Endothelial cell of umbilical vein (primary cell): ENCODE results near the gene RPP38. TPM values are rescaled to one million over a fixed set of nuclear protein-coding genes. Genes with fewer than 3 reads are reported as not detected.

ENCODE experiments used
- BruUV-seq: library from RNA; stranded (reverse); fragments of 400-500 nt; replicated peaks from 2 replicates; lab custom pipeline; 2021; lab: Mats Ljungman, UMichigan
- CTCF ChIA-PET: fragments of 300-600, 350-600 bp; sonication (Branson Sonifier 250); formaldehyde crosslinking; loops from one replicate; lab custom pipeline; 2021; ENCODE audit warnings: antibody characterized with exemption, inconsistent platforms; lab: Charles Lee
- POLR2A ChIA-PET: fragments of 300-600, 350-600 bp; sonication (Branson Sonifier 250); formaldehyde crosslinking; loops from one replicate; lab custom pipeline; 2021; ENCODE audit warnings: antibody characterized with exemption, inconsistent platforms; lab: Charles Lee
- DNase-seq: peaks from one replicate; pipeline ENCODE4 v3.0.0-alpha.2; 2011; ENCODE audit warnings: low read depth, low spot score
- FAIRE-seq: peaks from 2 replicates; lab custom pipeline; 2011; peaks lifted over from hg19 to GRCh38; lab: Jason Lieb, UNC
- H2AFZ ChIP-seq: 2 replicates; pipeline ENCODE4 v1.6.0; 2012; ENCODE audit warnings: low read depth, low read length, control low read depth, inconsistent platforms
- H3K27ac ChIP-seq: 2 replicates; pipeline ENCODE4 v1.5.1; 2011; ENCODE audit warnings: low read depth, mild to moderate bottlenecking, control low read depth, low read length, moderate library complexity; ENCODE audit not compliant: insufficient read depth
- H3K27me3 ChIP-seq, 2 experiments: 2 replicates each; pipeline versions ENCODE4 v1.6.0 to v1.6.1; 2011; ENCODE audit warnings: low read length in 2 of 2, mixed read lengths in 1 of 2; ENCODE audit not compliant: control insufficient read depth in 2 of 2, insufficient read depth in 2 of 2
- H3K36me3 ChIP-seq, 2 experiments: 2 replicates in 1 of 2; 3 replicates in 1 of 2; pipeline ENCODE4 v1.5.1; 2011; ENCODE audit warnings: low read length in 2 of 2, mild to moderate bottlenecking in 1 of 2, moderate library complexity in 1 of 2; ENCODE audit not compliant: control insufficient read depth in 2 of 2, insufficient read depth in 2 of 2; ENCODE audit errors: extremely low read depth in 1 of 2
- H3K4me1 ChIP-seq: 3 replicates; pipeline ENCODE4 v1.5.1; 2011; ENCODE audit warnings: mild to moderate bottlenecking, low read length; ENCODE audit not compliant: control insufficient read depth, insufficient read depth; ENCODE audit errors: extremely low read depth
- H3K4me2 ChIP-seq: 2 replicates; pipeline ENCODE4 v1.6.1; 2011; ENCODE audit warnings: low read length, control low read depth, mixed read lengths; ENCODE audit not compliant: insufficient read depth
- H3K4me3 ChIP-seq, 3 experiments: fragments of 200-600 bp in 1 of 3; sonication (generic), shearing (Covaris generic) in 1 of 3; replicated peaks in 1 of 3; 2 replicates each; pipeline ENCODE4 v1.5.1; 2011 to 2016; ENCODE audit warnings: control low read depth in 3 of 3, low read length in 3 of 3, mild to moderate bottlenecking in 2 of 3, inconsistent platforms in 1 of 3, low read depth in 1 of 3, moderate library complexity in 1 of 3; ENCODE audit not compliant: insufficient read depth in 1 of 3
- H3K79me2 ChIP-seq: 2 replicates; pipeline ENCODE4 v1.6.0; 2012; ENCODE audit warnings: low read length, inconsistent platforms; ENCODE audit not compliant: control insufficient read depth, insufficient read depth
- H3K9ac ChIP-seq: replicated peaks from 2 replicates; pipeline ENCODE3; 2011; ENCODE audit warnings: low read length, control low read depth; ENCODE audit not compliant: insufficient read depth; ENCODE audit errors: extremely low read depth
- H3K9me1 ChIP-seq: replicated peaks from 3 replicates; pipeline ENCODE4 v1.6.0; 2011; ENCODE audit warnings: mild to moderate bottlenecking, low read length; ENCODE audit not compliant: control insufficient read depth, insufficient read depth; ENCODE audit errors: extremely low read depth
- H3K9me3 ChIP-seq: replicated peaks from 2 replicates; pipeline ENCODE4 v1.5.1; 2012; ENCODE audit warnings: low read length, inconsistent platforms; ENCODE audit not compliant: control insufficient read depth, insufficient read depth
- H4K20me1 ChIP-seq: replicated peaks from 2 replicates; pipeline ENCODE3; 2011; ENCODE audit warnings: mild to moderate bottlenecking, low read length; ENCODE audit not compliant: control insufficient read depth, insufficient read depth; ENCODE audit errors: extremely low read depth
- CTCF ChIP-seq, 2 donors: IDR thresholded peaks; 1 replicate in 1 of 2; 2 replicates in 1 of 2; pipeline ENCODE4 v1.5.1; 2011; ENCODE audit warnings: low read length in 2 of 2, mild to moderate bottlenecking in 2 of 2, moderate library complexity in 2 of 2, control low read depth in 1 of 2, inconsistent platforms in 1 of 2, low read depth in 1 of 2; ENCODE audit not compliant: insufficient read depth in 1 of 2; ENCODE audit errors: extremely low read depth in 1 of 2
- FOS ChIP-seq: IDR thresholded peaks from 2 replicates; pipeline ENCODE4 v1.6.1; 2011; ENCODE audit warnings: mild to moderate bottlenecking, low read length, moderate library complexity, borderline replicate concordance; ENCODE audit not compliant: insufficient read depth
- JUN ChIP-seq: IDR thresholded peaks from 2 replicates; pipeline ENCODE4 v1.6.1; 2011; ENCODE audit warnings: borderline replicate concordance, low read depth; ENCODE audit not compliant: insufficient read length, insufficient read depth
- MYC ChIP-seq: IDR thresholded peaks from one replicate; pipeline ENCODE4 v1.6.1; 2011; ENCODE audit warnings: mild to moderate bottlenecking, low read depth, low read length
- POLR2A ChIP-seq: IDR thresholded peaks from 2 replicates; pipeline ENCODE4 v1.6.1; 2012; ENCODE audit warnings: low read depth, mild to moderate bottlenecking, control low read depth, low read length
- POLR2AphosphoS5 ChIP-seq: IDR thresholded peaks from 2 replicates; pipeline ENCODE4 v1.6.1; 2012; ENCODE audit warnings: low read depth, mild to moderate bottlenecking, control low read depth, low read length, moderate library complexity; ENCODE audit not compliant: insufficient read depth
- dilution Hi-C: fragments of 300-500 bp; cut with MboI; formaldehyde crosslinking; loops from one replicate; pipeline ENCODE4 v1.15.0; 2019; ENCODE audit warnings: low sequenced_read_pairs; ENCODE audit not compliant: extremely low pct_ligation_motif_present
- intact Hi-C: fragments of 100-400 bp; cut with micrococcal nuclease; formaldehyde crosslinking; loops from one replicate; pipeline ENCODE4 v1.10.0; 2022
- polyA plus RNA-seq, 4 experiments: library from polyadenylated mRNA; depleted of rRNA in 3 of 4; stranded (reverse) in 3 of 4; unstranded in 1 of 4; fragments of >200 nt; gene quantifications; 2 replicates each; pipeline versions ENCODE4 v1.2.1 to v1.2.3, GENCODE V29; 2011 to 2012; ENCODE audit warnings: missing spikeins in 1 of 4
- total RNA-seq: library from RNA; stranded (reverse); gene quantifications from 2 replicates; pipeline ENCODE4 v1.2.3, GENCODE V29; 2021
- TF ChIP-seq, protein P1 (sequence below): IDR thresholded peaks from 2 replicates; pipeline ENCODE4 v1.6.1; 2011; ENCODE audit not compliant: insufficient read depth, insufficient read length

RPP38 gene
- total and polyA plus RNA-seq, 2 donors (not counting 3 experiments of a cell fraction or from before 2014, with no cell fraction given) = 9.0 to 10.6 TPM

GRCh38 chr10:15124908-15125307, 27.8 kb downstream of the RPP38 start:
- no TSS peak for BruUV-seq
- DNase-seq = no peak
- dilution Hi-C loops (no loop called here), intact Hi-C loops (no loop called here)
- H4K20me1 ChIP-seq = no peaks in the 10 kb centered on the region
- ChIA-PET POLR2A (no interaction called here), CTCF (interaction anchor here (1.3 to 1.9 kb wide), 2 partner anchors 18 to 23 kb away, joined by 4 to 6 read pairs; no protein-coding TSS in a partner anchor)
- no peaks in the 10 kb centered on the region for H3K9me1 ChIP-seq
- H3K4me3 ChIP-seq = no peak overlapping the region
- FAIRE-seq = no peak
- H3K9ac ChIP-seq = no peak overlapping the region
- no peaks in the 10 kb centered on the region for H3K27me3 ChIP-seq
- H3K4me1 ChIP-seq = peaks cover 4% of the 10 kb centered on the region
- no peak overlapping the region for H3K27ac ChIP-seq
- H3K79me2 ChIP-seq = peaks cover 5% of the 10 kb centered on the region
- no peak overlapping the region for H2AFZ ChIP-seq
- H3K4me2 ChIP-seq = no peak overlapping the region
- peaks cover 14 to 27% of the 10 kb centered on the region in 2 experiments for H3K36me3 ChIP-seq
- TF ChIP-seq JUN (no peak), POLR2AphosphoS5 (no peak), CTCF (IDR thresholded peaks at IDR 0.05; ENCODE audit: extremely low read depth in 1 of 2, insufficient read depth in 1 of 2, low read depth in 1 of 2, low read length in 2 of 2) (no peak), MYC (no peak), FOS (no peak), POLR2A (no peak)
- TF ChIP-seq, protein P1, sequence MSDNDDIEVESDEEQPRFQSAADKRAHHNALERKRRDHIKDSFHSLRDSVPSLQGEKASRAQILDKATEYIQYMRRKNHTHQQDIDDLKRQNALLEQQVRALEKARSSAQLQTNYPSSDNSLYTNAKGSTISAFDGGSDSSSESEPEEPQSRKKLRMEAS = no peak
- no peaks in the 10 kb centered on the region for H3K9me3 ChIP-seq
